ENCODE data around the gene FUZ.

- TF ChIP-seq, protein P1, sequence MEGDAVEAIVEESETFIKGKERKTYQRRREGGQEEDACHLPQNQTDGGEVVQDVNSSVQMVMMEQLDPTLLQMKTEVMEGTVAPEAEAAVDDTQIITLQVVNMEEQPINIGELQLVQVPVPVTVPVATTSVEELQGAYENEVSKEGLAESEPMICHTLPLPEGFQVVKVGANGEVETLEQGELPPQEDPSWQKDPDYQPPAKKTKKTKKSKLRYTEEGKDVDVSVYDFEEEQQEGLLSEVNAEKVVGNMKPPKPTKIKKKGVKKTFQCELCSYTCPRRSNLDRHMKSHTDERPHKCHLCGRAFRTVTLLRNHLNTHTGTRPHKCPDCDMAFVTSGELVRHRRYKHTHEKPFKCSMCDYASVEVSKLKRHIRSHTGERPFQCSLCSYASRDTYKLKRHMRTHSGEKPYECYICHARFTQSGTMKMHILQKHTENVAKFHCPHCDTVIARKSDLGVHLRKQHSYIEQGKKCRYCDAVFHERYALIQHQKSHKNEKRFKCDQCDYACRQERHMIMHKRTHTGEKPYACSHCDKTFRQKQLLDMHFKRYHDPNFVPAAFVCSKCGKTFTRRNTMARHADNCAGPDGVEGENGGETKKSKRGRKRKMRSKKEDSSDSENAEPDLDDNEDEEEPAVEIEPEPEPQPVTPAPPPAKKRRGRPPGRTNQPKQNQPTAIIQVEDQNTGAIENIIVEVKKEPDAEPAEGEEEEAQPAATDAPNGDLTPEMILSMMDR (conservative IDR thresholded peaks at IDR 0.05), result no peak
- TF ChIP-seq ZFX (IDR thresholded peaks at IDR 0.05), result no peak
Observed at GRCh38 chr19:49814010-49814409, 918 bp upstream of the FUZ start.

Data from C4-2B (cell line).